ENCODE measurements around the gene MTM1. TPM values are rescaled to one million over a fixed set of nuclear protein-coding genes. Genes with fewer than 3 reads are reported as not detected.

Gene MTM1
- total RNA-seq, 1 experiment from 2014 or later = 6.4 TPM

- no peaks in the 10 kb centered on the region for H3K4me1 ChIP-seq (ENCODE audit: insufficient read depth, low read length)
- no peak overlapping the region for H2AK5ac ChIP-seq (ENCODE audit: insufficient read length, low read length)
- no peak overlapping the region for H2BK20ac ChIP-seq (ENCODE audit: low read depth, low read length, poor library complexity, severe bottlenecking)
- H3K36me3 Mint-ChIP-seq (ENCODE audit: insufficient read depth in 1 of 3, low read depth in 3 of 3) = peaks cover 9 to 16% (median 9%) of the 10 kb centered on the region in 3 experiments
- no peaks in the 10 kb centered on the region; the same call in 1 of the 2 replicates for H3K27me3 Mint-ChIP-seq (ENCODE audit: low read depth)
- no peaks in the 10 kb centered on the region for H3K27me3 ChIP-seq (ENCODE audit: insufficient read depth, low read length)
- TF ChIP-seq CTCF (conservative IDR thresholded peaks at IDR 0.05) = no peak
- no peak overlapping the region for H3K27ac Mint-ChIP-seq
- no peak overlapping the region for H2BK12ac ChIP-seq (ENCODE audit: insufficient read length, low read depth, low read length)
- H3K18ac ChIP-seq (ENCODE audit: insufficient read length, low read depth, low read length) = no peak overlapping the region
- H3K27ac ChIP-seq (ENCODE audit: insufficient read length, low read depth, low read length) = no peak overlapping the region
- no peak overlapping the region for H2BK15ac ChIP-seq (ENCODE audit: low read depth, low read length)
- no peak overlapping the region for H3K4me3 Mint-ChIP-seq
- no peak for DNase-seq
- no peak overlapping the region for H3K14ac ChIP-seq (ENCODE audit: insufficient read depth, low read length)
- H3K56ac ChIP-seq (ENCODE audit: insufficient read length, low read depth, low read length) = no peak overlapping the region
- H2AFZ ChIP-seq (ENCODE audit: low read length) = no peak overlapping the region
- H2BK120ac ChIP-seq (ENCODE audit: low read depth, low read length, poor library complexity, severe bottlenecking) = no peak overlapping the region
- peaks cover 4% of the 10 kb centered on the region for H3K9me3 ChIP-seq (ENCODE audit: control insufficient read depth, low read depth, low read length)
- H3K79me2 ChIP-seq (ENCODE audit: insufficient read depth, low read length) = no peaks in the 10 kb centered on the region
- peaks cover 58 to 62% of the 10 kb centered on the region in 2 experiments for H3K9me3 Mint-ChIP-seq
- no peak overlapping the region for H3K9ac ChIP-seq (ENCODE audit: extremely low read depth, insufficient read length, low read length)
- no peaks in the 10 kb centered on the region for H3K23me2 ChIP-seq (ENCODE audit: insufficient read length, low read depth, low read length, poor library complexity, severe bottlenecking)
- no peak overlapping the region for H3K4ac ChIP-seq (ENCODE audit: low read depth, low read length)
- H3K79me1 ChIP-seq (ENCODE audit: insufficient read depth, low read depth, low read length, poor library complexity, severe bottlenecking) = no peaks in the 10 kb centered on the region
- no CpG with 5 or more reads among the region's 2 CpGs for WGBS (ENCODE audit: extremely low coverage, insufficient read length, low lambda C conversion rate)
- H3K23ac ChIP-seq (ENCODE audit: insufficient read length, low read depth, low read length) = no peak overlapping the region
- no peaks in the 10 kb centered on the region for H4K20me1 ChIP-seq (ENCODE audit: control insufficient read depth, insufficient read depth, insufficient read length)
- no peaks in the 10 kb centered on the region for H3K4me1 Mint-ChIP-seq
- no peak overlapping the region for H4K5ac ChIP-seq (ENCODE audit: insufficient read length, low read depth, low read length)
- no peak overlapping the region for H4K91ac ChIP-seq (ENCODE audit: insufficient read length, low read depth, low read length)
- no peak overlapping the region for H3K4me2 ChIP-seq (ENCODE audit: insufficient read depth, insufficient read length, low read length)
- H2BK5ac ChIP-seq (ENCODE audit: insufficient read length, low read length) = no peak overlapping the region
- no peak overlapping the region for H3T11ph ChIP-seq (ENCODE audit: low read length)
- H4K8ac ChIP-seq (replicated peaks; ENCODE audit: insufficient read length, low read depth, low read length) = no peak overlapping the region
These were observed 42.0 kb downstream of the MTM1 start for GRCh38 chrX:150610446-150610845.

All from H9 (cell line).